HEK293 (cell line): ENCODE results near the gene CCL4.
"Not testable (repeated sequence)": the region's sequence is repeated elsewhere in the genome, so short reads cannot be mapped to it uniquely, and the experiment has no call there.

ENCODE experiments used
- CTCF ChIA-PET: fragments of 350-600 bp; formaldehyde crosslinking; extraction: SDS; loops from one replicate; lab custom pipeline; 2021; ENCODE audit warnings: antibody characterized with exemption; lab: Yijun Ruan, JAX
- POLR2A ChIA-PET: fragments of 300-600 bp; formaldehyde crosslinking; extraction: SDS; loops from one replicate; lab custom pipeline; 2020; ENCODE audit warnings: antibody characterized with exemption, inconsistent platforms; lab: Yijun Ruan, JAX
- H3K27ac ChIP-seq: fragments of 200-500 bp; sonication (Bioruptor generic); 2 replicates; pipeline ENCODE4 v1.5.1; 2014; ENCODE audit warnings: low read depth, low read length, control low read depth, inconsistent platforms; ENCODE audit errors: extremely low read depth
- H3K36me3 ChIP-seq, 2 experiments: fragments of 200-500 bp in 1 of 2; sonication (Bioruptor generic) in 1 of 2; 1 replicate in 1 of 2; 2 replicates in 1 of 2; pipeline ENCODE4 v1.5.1; 2014 to 2017; ENCODE audit warnings: inconsistent platforms in 2 of 2, low read length in 2 of 2; ENCODE audit not compliant: control insufficient read depth in 2 of 2, insufficient read depth in 1 of 2
- H3K4me1 ChIP-seq: fragments of 200-500 bp; sonication (Bioruptor generic); 2 replicates; pipeline ENCODE4 v1.5.1; 2014; ENCODE audit warnings: mild to moderate bottlenecking, low read length, inconsistent platforms; ENCODE audit not compliant: control insufficient read depth, insufficient read depth
- H3K4me3 ChIP-seq: 2 replicates; pipeline ENCODE4 v1.5.1; 2011; ENCODE audit warnings: low read depth, mild to moderate bottlenecking, control low read depth, low read length, moderate library complexity
- H3K9me3 ChIP-seq: fragments of 200-500 bp; sonication (Bioruptor generic); 2 replicates; pipeline ENCODE4 v1.5.1; 2014; ENCODE audit warnings: low read depth, low read length, inconsistent platforms; ENCODE audit not compliant: control insufficient read depth, insufficient read depth
- KLF1 ChIP-seq: fragments of 450-650 bp; formaldehyde crosslinking; IDR thresholded peaks from 2 replicates; pipeline ENCODE4 v1.5.1; 2016; ENCODE audit warnings: missing biosample characterization, missing genetic modification characterization
- KLF8 ChIP-seq: fragments of 450-650 bp; formaldehyde crosslinking; IDR thresholded peaks from 2 replicates; pipeline ENCODE4 v1.5.1; 2016; ENCODE audit warnings: missing biosample characterization, missing genetic modification characterization
- KLF9 ChIP-seq: fragments of 450-650 bp; formaldehyde crosslinking; IDR thresholded peaks from 2 replicates; pipeline ENCODE4 v1.5.1; 2016; ENCODE audit warnings: missing biosample characterization, missing genetic modification characterization, low read depth
- OVOL3 ChIP-seq: fragments of 450-650 bp; formaldehyde crosslinking; IDR thresholded peaks from 2 replicates; pipeline ENCODE4 v1.5.1; 2016; ENCODE audit warnings: missing biosample characterization, missing genetic modification characterization
- REPIN1 ChIP-seq: fragments of 450-650 bp; formaldehyde crosslinking; IDR thresholded peaks from 2 replicates; pipeline ENCODE4 v1.5.1; 2017; ENCODE audit warnings: missing biosample characterization, missing genetic modification characterization, low read depth
- ZBTB7A ChIP-seq: fragments of 450-650 bp; formaldehyde crosslinking; IDR thresholded peaks from 2 replicates; pipeline ENCODE4 v1.5.1; 2016; ENCODE audit warnings: low read depth, missing biosample characterization, missing genetic modification characterization
- ZNF133 ChIP-seq: fragments of 450-650 bp; formaldehyde crosslinking; IDR thresholded peaks from 2 replicates; pipeline ENCODE4 v1.5.1; 2016; ENCODE audit warnings: missing biosample characterization, missing genetic modification characterization
- ZNF16 ChIP-seq: fragments of 450-650 bp; formaldehyde crosslinking; IDR thresholded peaks from 2 replicates; pipeline ENCODE4 v1.5.1; 2016; ENCODE audit warnings: low read depth, missing biosample characterization, missing genetic modification characterization
- ZNF174 ChIP-seq: fragments of 450-650 bp; formaldehyde crosslinking; IDR thresholded peaks from 2 replicates; pipeline ENCODE4 v1.5.0; 2017; ENCODE audit warnings: missing biosample characterization, mild to moderate bottlenecking, missing genetic modification characterization
- ZNF248 ChIP-seq: fragments of 450-650 bp; formaldehyde crosslinking; IDR thresholded peaks from 2 replicates; pipeline ENCODE4 v1.5.1; 2017; ENCODE audit warnings: missing biosample characterization, missing genetic modification characterization
- ZNF311 ChIP-seq: fragments of 450-650 bp; formaldehyde crosslinking; IDR thresholded peaks from 2 replicates; pipeline ENCODE4 v1.5.1; 2017; ENCODE audit warnings: missing biosample characterization, missing genetic modification characterization, borderline replicate concordance
- ZNF341 ChIP-seq: fragments of 450-650 bp; formaldehyde crosslinking; IDR thresholded peaks from 2 replicates; pipeline ENCODE4; 2016; ENCODE audit warnings: low read depth, missing biosample characterization, missing genetic modification characterization
- ZNF510 ChIP-seq: fragments of 450-650 bp; formaldehyde crosslinking; IDR thresholded peaks from 2 replicates; pipeline ENCODE4 v1.5.1; 2018; ENCODE audit warnings: mild to moderate bottlenecking, missing genetic modification characterization, missing biosample characterization; ENCODE audit not compliant: insufficient replicate concordance
- ZNF514 ChIP-seq: fragments of 450-650 bp; formaldehyde crosslinking; IDR thresholded peaks from 2 replicates; pipeline ENCODE4 v1.5.1; 2016; ENCODE audit warnings: missing biosample characterization, missing genetic modification characterization
- ZNF529 ChIP-seq: fragments of 450-650 bp; formaldehyde crosslinking; IDR thresholded peaks from 2 replicates; pipeline ENCODE4 v1.5.1; 2017; ENCODE audit warnings: missing genetic modification characterization, missing biosample characterization; ENCODE audit not compliant: insufficient replicate concordance
- ZNF548 ChIP-seq: fragments of 450-650 bp; formaldehyde crosslinking; IDR thresholded peaks from 2 replicates; pipeline ENCODE4 v1.5.1; 2016; ENCODE audit warnings: missing biosample characterization, missing genetic modification characterization
- ZNF561 ChIP-seq: fragments of 450-650 bp; IDR thresholded peaks from 2 replicates; pipeline ENCODE4 v1.5.1; 2018; ENCODE audit warnings: missing biosample characterization, missing genetic modification characterization, borderline replicate concordance
- ZNF621 ChIP-seq: fragments of 450-650 bp; formaldehyde crosslinking; IDR thresholded peaks from 2 replicates; pipeline ENCODE4 v1.5.1; 2017; ENCODE audit warnings: missing biosample characterization, missing genetic modification characterization
- ZNF747 ChIP-seq: fragments of 450-650 bp; formaldehyde crosslinking; IDR thresholded peaks from 2 replicates; pipeline ENCODE4 v1.5.1; 2016; ENCODE audit warnings: missing biosample characterization, missing genetic modification characterization
- TF ChIP-seq, protein P1 (sequence below): fragments of 450-650 bp; formaldehyde crosslinking; IDR thresholded peaks from 2 replicates; pipeline ENCODE4 v1.5.1; 2016; ENCODE audit warnings: missing biosample characterization, missing genetic modification characterization
- TF ChIP-seq, protein P2 (sequence below): fragments of 450-650 bp; formaldehyde crosslinking; IDR thresholded peaks from 2 replicates; pipeline ENCODE4 v1.5.1; 2017; ENCODE audit warnings: missing biosample characterization, missing genetic modification characterization
- TF ChIP-seq, protein P3 (sequence below): fragments of 450-650 bp; formaldehyde crosslinking; optimal IDR thresholded peaks from 2 replicates; pipeline ENCODE3; 2016; ENCODE audit warnings: missing biosample characterization, mild to moderate bottlenecking, missing genetic modification characterization

CCL4 gene

GRCh38 chr17:36095992-36096391 lies 7.6 kb upstream of the CCL4 start:
- Histone ChIP-seq H3K4me3 (no peak overlapping the region), H3K4me1 (no peaks in the 10 kb centered on the region), H3K27ac (no peak overlapping the region)

DNA sequence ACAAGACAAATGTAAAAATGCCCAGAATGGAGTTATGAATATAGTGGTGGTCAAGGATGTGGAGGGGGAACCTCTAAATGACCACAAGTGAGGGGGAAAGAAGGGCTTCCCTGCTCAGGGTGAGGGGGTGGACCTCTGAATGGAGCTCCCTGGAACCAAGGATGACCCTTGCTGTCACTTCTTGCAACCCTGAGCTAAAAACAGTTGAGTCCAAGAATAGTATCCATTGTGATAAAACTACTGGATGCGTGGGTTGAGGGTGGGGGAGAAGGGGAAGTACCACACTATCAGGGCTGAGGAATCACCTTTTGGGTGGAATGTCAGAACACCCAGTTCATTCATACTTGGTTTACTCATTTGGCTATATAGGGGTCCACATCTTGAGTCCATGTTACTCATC lies 4.6 kb upstream of the CCL4 start:
- H3K4me3 ChIP-seq, H3K9me3 ChIP-seq, H3K36me3 ChIP-seq, H3K4me1 ChIP-seq, H3K27ac ChIP-seq: not testable (repeated sequence)
- ChIA-PET CTCF (interaction anchor here (0.6 to 3.3 kb wide), 2 partner anchors 48 to 50 kb away, joined by 4 to 11 read pairs; no protein-coding TSS in a partner anchor), POLR2A (interaction anchor here (0.6 kb wide), 1 partner anchor 276 kb away, joined by 6 read pairs; no protein-coding TSS in a partner anchor)

More at GRCh38 chr17:36095992-36096391, 7.6 kb upstream of the CCL4 start:
- ChIA-PET CTCF (interaction anchor here (0.6 to 1.4 kb wide), 4 partner anchors 10 to 126 kb away, joined by 3 to 6 read pairs (median 4); no protein-coding TSS in a partner anchor), POLR2A (no interaction called here)
- Histone ChIP-seq H3K36me3 (no peaks in the 10 kb centered on the region), H3K9me3 (no peaks in the 10 kb centered on the region)
- no peak for TF ChIP-seq ZNF133 (tag by site-specific recombination)
- no peak for TF ChIP-seq ZNF341 (tag by site-specific recombination)
- TF ChIP-seq OVOL3 = no peak
- no peak for TF ChIP-seq ZNF529
- TF ChIP-seq KLF1 = no peak
- TF ChIP-seq ZNF510 = no peak
- TF ChIP-seq, protein P1, sequence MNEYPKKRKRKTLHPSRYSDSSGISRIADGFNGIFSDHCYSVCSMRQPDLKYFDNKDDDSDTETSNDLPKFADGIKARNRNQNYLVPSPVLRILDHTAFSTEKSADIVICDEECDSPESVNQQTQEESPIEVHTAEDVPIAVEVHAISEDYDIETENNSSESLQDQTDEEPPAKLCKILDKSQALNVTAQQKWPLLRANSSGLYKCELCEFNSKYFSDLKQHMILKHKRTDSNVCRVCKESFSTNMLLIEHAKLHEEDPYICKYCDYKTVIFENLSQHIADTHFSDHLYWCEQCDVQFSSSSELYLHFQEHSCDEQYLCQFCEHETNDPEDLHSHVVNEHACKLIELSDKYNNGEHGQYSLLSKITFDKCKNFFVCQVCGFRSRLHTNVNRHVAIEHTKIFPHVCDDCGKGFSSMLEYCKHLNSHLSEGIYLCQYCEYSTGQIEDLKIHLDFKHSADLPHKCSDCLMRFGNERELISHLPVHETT = no peak
- no peak for TF ChIP-seq ZNF548 (tag by site-specific recombination)
- no peak for TF ChIP-seq KLF9 (tag by site-specific recombination)
- no peak for TF ChIP-seq ZNF311 (tag by site-specific recombination)
- no peak for TF ChIP-seq REPIN1 (tag by site-specific recombination)
- TF ChIP-seq, protein P2, sequence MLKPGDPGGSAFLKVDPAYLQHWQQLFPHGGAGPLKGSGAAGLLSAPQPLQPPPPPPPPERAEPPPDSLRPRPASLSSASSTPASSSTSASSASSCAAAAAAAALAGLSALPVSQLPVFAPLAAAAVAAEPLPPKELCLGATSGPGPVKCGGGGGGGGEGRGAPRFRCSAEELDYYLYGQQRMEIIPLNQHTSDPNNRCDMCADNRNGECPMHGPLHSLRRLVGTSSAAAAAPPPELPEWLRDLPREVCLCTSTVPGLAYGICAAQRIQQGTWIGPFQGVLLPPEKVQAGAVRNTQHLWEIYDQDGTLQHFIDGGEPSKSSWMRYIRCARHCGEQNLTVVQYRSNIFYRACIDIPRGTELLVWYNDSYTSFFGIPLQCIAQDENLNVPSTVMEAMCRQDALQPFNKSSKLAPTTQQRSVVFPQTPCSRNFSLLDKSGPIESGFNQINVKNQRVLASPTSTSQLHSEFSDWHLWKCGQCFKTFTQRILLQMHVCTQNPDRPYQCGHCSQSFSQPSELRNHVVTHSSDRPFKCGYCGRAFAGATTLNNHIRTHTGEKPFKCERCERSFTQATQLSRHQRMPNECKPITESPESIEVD (tag by site-specific recombination) = no peak
- TF ChIP-seq, protein P3, sequence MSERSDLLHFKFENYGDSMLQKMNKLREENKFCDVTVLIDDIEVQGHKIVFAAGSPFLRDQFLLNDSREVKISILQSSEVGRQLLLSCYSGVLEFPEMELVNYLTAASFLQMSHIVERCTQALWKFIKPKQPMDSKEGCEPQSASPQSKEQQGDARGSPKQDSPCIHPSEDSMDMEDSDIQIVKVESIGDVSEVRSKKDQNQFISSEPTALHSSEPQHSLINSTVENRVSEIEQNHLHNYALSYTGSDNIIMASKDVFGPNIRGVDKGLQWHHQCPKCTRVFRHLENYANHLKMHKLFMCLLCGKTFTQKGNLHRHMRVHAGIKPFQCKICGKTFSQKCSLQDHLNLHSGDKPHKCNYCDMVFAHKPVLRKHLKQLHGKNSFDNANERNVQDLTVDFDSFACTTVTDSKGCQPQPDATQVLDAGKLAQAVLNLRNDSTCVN (tag by site-specific recombination) = no peak
- TF ChIP-seq ZNF248 (tag by site-specific recombination) = no peak

GRCh38 chr17:36104246-36104645 lies 619 bp downstream of the CCL4 start:
- H3K36me3 ChIP-seq, H3K4me1 ChIP-seq, POLR2A ChIA-PET, H3K4me3 ChIP-seq, H3K9me3 ChIP-seq, H3K27ac ChIP-seq: not testable (repeated sequence)
- CTCF ChIA-PET = interaction anchor here (0.7 kb wide), 1 partner anchor 27 kb away, joined by 3 read pairs; no protein-coding TSS in a partner anchor

DNA sequence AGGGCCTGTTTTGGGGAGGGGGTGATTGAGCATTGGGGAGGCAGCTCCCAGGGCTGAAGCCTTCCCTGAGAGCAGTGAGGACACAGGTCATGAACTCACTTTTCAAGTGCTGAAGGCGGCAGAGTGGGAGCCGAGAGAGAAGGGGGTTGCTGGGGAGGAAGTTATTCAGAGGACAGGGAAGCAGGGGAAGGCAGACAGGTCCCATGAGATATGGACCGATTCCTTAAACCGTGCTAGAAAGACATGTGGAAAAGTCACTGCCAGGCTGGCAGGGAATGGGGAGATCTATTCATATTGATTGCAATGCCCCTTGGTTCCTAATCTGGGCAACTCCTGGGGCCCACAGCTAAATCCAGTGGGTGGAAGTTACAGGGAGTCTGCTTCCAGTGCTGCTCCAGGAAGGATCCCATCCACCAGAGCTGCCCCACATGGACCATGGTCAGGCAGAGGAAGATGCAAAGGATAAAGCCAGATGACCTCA lies 1.1 kb downstream of the CCL4 start:
- no peaks in the 10 kb centered on the region for H3K4me1 ChIP-seq
- CTCF ChIA-PET = interaction anchor here (0.7 kb wide), 1 partner anchor 28 kb away, joined by 3 read pairs; no protein-coding TSS in a partner anchor
- H3K27ac ChIP-seq = no peak overlapping the region
- H3K4me3 ChIP-seq = no peak overlapping the region
- no peaks in the 10 kb centered on the region for H3K9me3 ChIP-seq
- H3K36me3 ChIP-seq = no peaks in the 10 kb centered on the region
- TF ChIP-seq ZNF514 (tag by site-specific recombination) (no peak), ZNF248 (tag by site-specific recombination) (no peak), ZBTB7A (tag by site-specific recombination) (no peak), ZNF561 (tag by site-specific recombination) (no peak), ZNF747 (no peak), ZNF621 (tag by site-specific recombination) (no peak), ZNF174 (tag by site-specific recombination) (no peak), KLF8 (tag by site-specific recombination) (no peak), ZNF16 (tag by site-specific recombination) (no peak)
- POLR2A ChIA-PET = no interaction called here
